ENCODE results near the gene DCPS. TPM values are rescaled to one million over a fixed set of nuclear protein-coding genes. Genes with fewer than 3 reads are reported as not detected.
"Not testable (repeated sequence)": the region's sequence is repeated elsewhere in the genome, so short reads cannot be mapped to it uniquely, and the experiment has no call there.

DCPS gene
- total RNA-seq, 2 experiments from 2014 or later = 40.6 to 41.9 TPM

DNA sequence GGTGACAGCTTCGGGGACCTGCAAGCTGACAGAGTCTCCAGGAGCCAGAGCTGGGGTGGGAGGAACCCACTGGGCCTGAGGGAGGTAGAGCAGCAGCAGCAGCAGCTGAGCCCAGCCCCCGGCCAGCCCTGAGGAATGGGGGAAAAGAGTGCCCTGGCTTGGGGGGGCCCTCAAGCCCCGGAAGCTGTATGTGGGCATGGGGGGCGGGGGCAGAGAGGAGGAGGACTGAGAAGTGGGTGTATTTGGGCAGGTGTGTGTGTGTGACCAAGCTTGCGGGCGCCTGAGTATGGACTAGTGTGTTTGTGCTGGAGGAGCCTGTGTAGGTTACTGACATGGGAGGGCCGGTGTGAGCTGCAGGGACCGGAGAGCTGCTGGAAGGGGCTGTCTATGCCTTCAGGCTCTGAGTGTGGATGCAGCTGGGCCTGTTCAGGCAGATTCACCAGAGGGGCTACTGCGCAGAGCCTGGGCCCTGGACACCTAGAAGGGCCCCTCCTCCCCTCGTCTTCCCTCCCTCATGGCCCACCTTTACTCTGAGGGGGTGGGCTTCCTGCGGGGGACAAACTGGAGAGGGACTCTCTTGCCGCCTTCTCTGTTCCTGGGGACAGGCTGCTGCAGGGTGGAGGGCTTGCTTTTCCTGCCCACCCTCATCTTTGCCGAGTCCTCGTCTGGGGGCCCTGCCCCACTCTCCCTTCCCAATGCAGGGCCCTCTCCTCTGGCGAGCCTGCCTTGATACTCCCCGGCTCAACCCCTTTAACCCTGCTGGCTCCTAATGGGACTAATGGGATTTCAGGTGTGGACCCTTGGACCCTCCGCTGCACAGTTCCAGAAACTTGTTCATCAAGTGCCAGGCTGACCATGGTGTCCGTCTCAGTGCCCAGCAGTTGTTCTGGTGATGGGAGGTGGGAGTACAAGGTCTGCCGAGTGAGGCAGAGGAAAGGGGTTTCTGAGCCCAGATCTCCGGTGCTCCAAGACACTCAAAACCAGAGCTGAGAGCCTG, 79.8 kb downstream of the DCPS start:
- Mint-ChIP-seq H3K4me1 (no peaks in the 10 kb centered on the region), H3K27me3 (no peaks in the 10 kb centered on the region), H3K36me3 (no peaks in the 10 kb centered on the region), H3K9me3 (ENCODE audit: low read depth) (no peaks in the 10 kb centered on the region), H3K4me3 (no peak overlapping the region), H3K27ac (no peak overlapping the region)
- no peak for ATAC-seq
- CTCF ChIA-PET = no interaction called here
- DNase-seq = no peak

DNA sequence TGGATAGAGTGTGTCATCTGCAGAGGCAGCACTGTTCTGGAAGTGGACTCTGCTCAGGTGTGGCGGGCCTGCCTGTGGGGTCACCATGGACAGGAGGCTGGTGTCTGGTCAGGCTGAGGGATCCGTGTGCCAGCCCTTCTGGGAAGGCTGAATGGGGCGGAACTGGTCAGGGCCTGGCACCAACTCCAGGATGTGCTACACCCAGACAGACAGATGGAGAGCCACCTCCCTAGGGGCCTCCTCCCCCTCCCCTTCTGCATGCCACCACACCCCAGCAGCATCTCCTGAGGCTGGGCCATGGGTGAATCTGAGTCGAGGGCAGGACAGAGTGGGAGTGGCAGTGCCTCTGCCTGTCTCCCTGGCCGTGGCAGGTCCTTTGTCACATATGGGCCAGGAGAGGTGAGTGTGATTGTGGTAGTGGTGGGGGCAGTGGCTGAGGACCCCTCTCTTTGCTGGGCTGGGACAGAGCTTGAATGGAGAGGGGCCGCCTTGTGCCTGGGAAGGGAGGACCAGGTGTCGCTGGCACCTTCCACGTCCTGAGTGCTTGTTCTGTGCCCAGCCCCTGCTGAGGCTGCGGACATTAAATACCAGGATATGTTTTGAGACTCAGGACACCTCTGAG, 80.7 kb downstream of the DCPS start:
- H3K27me3 Mint-ChIP-seq = no peaks in the 10 kb centered on the region
- H3K4me1 Mint-ChIP-seq = no peaks in the 10 kb centered on the region
- no peak for DNase-seq
- H3K27ac Mint-ChIP-seq = no peak overlapping the region
- no peak overlapping the region for H3K4me3 Mint-ChIP-seq
- no peaks in the 10 kb centered on the region for H3K9me3 Mint-ChIP-seq (ENCODE audit: low read depth)
- CTCF ChIA-PET = no interaction called here
- no peaks in the 10 kb centered on the region for H3K36me3 Mint-ChIP-seq
- no peak for ATAC-seq

DNA sequence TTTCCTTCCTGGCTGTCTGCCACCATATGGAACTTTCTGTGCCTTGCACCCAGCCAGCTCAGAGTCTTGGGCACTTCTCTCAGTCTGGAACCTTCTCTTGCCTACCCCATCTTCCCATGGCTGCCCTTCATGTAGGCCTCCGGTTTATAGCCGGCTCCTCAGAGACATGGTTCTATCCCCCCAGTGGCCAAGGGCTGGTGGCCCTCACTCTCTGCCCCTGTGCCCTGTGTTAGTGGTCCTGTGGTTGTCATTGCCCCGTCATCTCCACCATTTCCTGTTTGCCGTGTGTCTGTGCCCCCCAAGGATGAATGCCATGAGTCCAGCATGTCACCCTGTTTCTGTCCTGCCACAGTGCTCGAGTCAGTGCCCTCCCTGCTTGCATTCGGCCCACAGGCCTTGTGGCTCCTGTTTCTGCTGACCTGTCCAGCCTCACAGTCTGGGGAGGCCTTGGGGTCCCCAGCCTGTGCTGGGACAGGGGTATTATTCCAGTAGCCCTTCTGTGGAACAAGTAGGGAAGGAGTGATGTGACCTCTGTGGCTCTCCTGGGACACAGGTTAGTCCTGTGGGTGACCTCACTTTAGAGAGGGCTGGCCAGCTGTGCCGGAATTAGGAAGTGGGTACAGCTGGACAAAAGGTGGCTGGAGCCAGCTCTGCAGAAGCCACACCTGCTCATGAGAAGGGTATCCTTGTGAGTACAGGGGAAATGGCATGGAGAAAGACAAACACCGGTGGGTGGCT, 82.3 kb downstream of the DCPS start:
- Mint-ChIP-seq H3K27ac (no peak overlapping the region), H3K4me3 (no peak overlapping the region), H3K9me3 (ENCODE audit: low read depth) (no peaks in the 10 kb centered on the region), H3K36me3 (no peaks in the 10 kb centered on the region), H3K27me3 (no peaks in the 10 kb centered on the region), H3K4me1 (no peaks in the 10 kb centered on the region)
- DNase-seq = no peak
- no peak for ATAC-seq
- CTCF ChIA-PET = no interaction called here

DNA sequence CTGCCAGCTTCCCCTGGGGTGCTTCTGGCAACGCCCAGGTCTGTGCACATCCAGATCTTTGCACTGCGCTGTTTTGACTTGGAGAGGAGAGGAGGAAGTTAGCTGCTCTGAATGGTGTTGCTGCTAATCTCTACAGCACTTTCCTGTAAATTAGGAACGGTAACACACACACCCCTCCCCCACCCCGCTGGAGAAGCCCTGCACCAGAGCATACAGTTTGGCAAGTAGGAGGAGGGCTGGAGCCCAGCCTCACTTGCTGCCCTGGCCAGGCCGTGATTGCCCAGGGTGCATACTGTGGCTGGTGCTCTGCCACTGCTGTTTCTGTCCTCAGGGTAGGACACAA, 82.8 kb downstream of the DCPS start:
- H3K4me3 Mint-ChIP-seq; DNase-seq; ATAC-seq; H3K36me3 Mint-ChIP-seq; H3K9me3 Mint-ChIP-seq (ENCODE audit: low read depth); H3K27ac Mint-ChIP-seq; H3K27me3 Mint-ChIP-seq; CTCF ChIA-PET; H3K4me1 Mint-ChIP-seq: not testable (repeated sequence)

DNA sequence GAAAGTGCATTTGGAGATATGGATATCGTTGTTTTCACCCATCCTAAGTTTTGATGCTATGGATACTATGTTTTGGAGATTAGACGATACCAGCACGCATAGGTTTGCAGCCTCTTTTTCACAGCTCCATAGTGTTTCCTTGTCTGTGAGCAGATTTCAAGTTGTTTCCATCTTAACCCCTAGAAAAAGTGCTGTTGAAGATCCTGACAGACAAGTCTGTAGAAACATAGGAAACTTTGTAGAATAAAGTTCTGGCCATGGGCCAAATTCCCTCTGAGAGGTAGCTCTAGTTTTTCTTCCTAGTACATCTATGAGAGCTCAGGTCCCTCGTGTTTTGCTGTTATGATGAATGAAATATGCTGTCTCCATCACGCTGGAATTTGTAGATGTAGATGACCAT, 84.0 kb downstream of the DCPS start:
- ATAC-seq (no peak), DNase-seq (no peak)
- H3K9me3 Mint-ChIP-seq (ENCODE audit: low read depth) = no peaks in the 10 kb centered on the region
- CTCF ChIA-PET = no interaction called here
- H3K27ac Mint-ChIP-seq = no peak overlapping the region
- H3K27me3 Mint-ChIP-seq = no peaks in the 10 kb centered on the region
- H3K4me3 Mint-ChIP-seq = no peak overlapping the region
- H3K36me3 Mint-ChIP-seq = no peaks in the 10 kb centered on the region
- H3K4me1 Mint-ChIP-seq = peaks cover 4% of the 10 kb centered on the region

DNA sequence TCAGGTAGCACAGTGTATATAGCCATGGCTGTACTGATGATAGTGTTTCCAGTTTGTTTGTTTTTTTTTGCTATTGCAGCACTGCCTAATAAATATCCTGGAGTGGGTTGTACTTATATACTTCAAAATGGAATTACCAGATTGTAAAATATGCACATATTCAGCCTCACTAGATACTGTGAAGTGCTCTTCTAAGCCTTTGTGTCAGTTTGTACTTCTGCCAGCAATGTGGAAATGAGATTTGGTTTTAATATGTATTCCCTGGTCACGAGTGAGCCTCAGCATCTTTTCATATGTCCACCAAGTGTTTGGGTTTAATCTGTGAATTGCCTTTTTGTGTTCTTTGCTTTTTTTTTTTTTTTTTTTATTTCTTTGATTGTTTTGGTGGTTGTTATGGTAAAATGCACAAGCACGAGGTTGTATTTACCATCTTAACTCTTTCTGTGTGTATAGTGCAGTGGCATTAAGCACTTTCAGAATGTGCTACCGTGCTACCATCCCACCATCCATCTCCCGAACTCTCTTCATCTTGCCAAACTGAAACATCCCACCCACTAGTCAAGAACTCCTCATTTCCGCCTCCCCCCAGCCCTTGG, 86.5 kb downstream of the DCPS start:
- H3K4me3 Mint-ChIP-seq = no peak overlapping the region
- H3K27me3 Mint-ChIP-seq = no peaks in the 10 kb centered on the region
- CTCF ChIA-PET = no interaction called here
- ATAC-seq (no peak), DNase-seq (no peak)
- no peak overlapping the region for H3K27ac Mint-ChIP-seq
- peaks cover 4% of the 10 kb centered on the region for H3K4me1 Mint-ChIP-seq
- no peaks in the 10 kb centered on the region for H3K9me3 Mint-ChIP-seq (ENCODE audit: low read depth)
- no peaks in the 10 kb centered on the region for H3K36me3 Mint-ChIP-seq

DNA sequence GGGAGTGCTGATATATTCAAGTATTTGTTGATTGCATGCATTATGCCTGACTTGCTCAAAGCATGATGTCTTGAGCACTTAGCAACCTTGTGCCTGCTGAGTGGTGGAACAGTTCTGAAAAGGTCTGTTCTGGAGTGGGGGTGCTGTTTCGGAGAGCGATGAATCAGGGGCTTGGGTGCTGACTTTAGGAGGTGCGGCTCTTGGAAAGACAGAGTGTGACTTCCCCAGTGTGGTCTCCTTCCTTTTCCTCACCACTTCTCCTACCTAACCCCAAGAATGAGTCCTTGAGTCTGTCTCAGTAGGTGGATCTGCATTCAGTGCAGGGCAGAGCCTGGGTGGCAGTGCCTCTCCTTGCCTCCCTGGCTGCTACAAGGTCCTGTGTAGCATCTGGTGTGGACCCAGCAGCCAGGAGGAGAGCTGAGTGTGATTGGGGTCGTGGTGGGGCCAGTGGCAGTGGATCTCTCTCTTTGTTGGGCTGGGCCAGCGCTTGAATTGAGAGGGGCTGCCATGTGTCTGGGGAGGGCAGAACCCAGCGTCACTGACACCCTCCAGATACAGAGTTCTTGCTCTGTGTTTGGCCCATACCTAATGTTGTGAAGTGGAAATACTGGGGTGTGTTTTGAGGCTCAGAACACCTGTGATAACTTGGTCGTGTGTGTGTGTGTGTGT, 87.6 kb downstream of the DCPS start:
- peaks cover 4% of the 10 kb centered on the region for H3K4me1 Mint-ChIP-seq
- H3K9me3 Mint-ChIP-seq (ENCODE audit: low read depth) = no peaks in the 10 kb centered on the region
- H3K36me3 Mint-ChIP-seq = no peaks in the 10 kb centered on the region
- H3K27me3 Mint-ChIP-seq = no peaks in the 10 kb centered on the region
- H3K4me3 Mint-ChIP-seq = no peak overlapping the region
- no peak overlapping the region for H3K27ac Mint-ChIP-seq
- DNase-seq (no peak), ATAC-seq (no peak)
- CTCF ChIA-PET = no interaction called here

DNA sequence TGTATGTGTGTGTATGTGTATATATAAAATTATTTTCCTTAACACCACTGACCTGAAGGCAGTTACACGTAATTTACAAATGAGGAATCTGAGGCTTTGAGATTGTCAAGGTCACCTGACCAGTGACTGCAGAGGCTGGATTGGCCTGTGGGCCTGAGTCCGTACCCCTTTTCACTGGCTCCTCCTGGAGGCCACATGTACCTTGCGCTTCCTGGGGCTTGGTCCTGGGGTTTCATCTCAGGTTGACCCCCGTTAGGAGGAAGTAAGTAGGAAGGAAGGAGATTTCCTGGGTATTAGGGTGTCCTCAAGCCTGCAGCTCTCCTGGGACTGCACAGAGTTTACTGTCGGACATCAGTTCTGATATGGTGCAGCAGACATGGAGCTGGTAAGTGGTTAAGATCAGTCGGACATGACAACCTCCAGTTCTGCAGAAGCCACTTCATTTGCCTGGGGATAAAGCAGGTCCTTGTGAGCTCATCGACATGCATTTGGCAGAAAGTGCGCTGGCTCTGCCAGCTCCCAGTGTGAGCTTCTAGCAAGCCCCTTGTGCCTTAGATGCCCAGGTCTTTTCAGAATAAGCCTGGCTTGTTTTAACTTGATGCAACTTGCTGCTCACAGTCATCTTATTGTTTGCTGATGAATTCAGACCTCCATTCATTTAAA, 88.2 kb downstream of the DCPS start:
- Mint-ChIP-seq H3K27me3 (no peaks in the 10 kb centered on the region), H3K4me1 (peaks cover 4% of the 10 kb centered on the region), H3K36me3 (no peaks in the 10 kb centered on the region), H3K27ac (no peak overlapping the region), H3K9me3 (ENCODE audit: low read depth) (no peaks in the 10 kb centered on the region), H3K4me3 (no peak overlapping the region)
- DNase-seq = no peak
- ATAC-seq = no peak
- CTCF ChIA-PET = interaction anchor here (1.4 kb wide), 1 partner anchor 73 kb away, joined by 3 read pairs; no protein-coding TSS in a partner anchor

DNA sequence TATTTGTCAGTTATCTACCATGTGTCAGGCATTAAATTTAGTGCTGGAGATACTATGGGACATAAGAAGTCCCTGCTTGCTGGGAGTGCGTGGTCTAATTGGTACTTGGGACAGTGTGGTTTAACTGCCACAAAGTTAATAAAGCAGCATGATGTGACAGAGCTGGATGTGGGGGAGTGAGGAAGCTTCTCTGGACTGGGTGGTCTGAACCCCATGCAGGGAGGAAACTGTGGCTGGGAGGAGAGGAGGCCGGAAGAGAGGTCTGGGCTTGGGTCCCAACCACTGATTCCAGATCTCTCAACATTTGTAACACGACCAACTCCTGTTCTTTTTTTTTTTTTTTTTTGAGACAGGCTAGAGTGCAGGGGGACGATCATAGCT, 88.8 kb downstream of the DCPS start:
- CTCF ChIA-PET = interaction anchor here (1.4 kb wide), 1 partner anchor 73 kb away, joined by 3 read pairs; no protein-coding TSS in a partner anchor
- H3K9me3 Mint-ChIP-seq (ENCODE audit: low read depth) = no peaks in the 10 kb centered on the region
- H3K4me3 Mint-ChIP-seq = no peak overlapping the region
- ATAC-seq (no peak), DNase-seq (no peak)
- peaks cover 4% of the 10 kb centered on the region for H3K4me1 Mint-ChIP-seq
- no peaks in the 10 kb centered on the region for H3K27me3 Mint-ChIP-seq
- H3K36me3 Mint-ChIP-seq = no peaks in the 10 kb centered on the region
- H3K27ac Mint-ChIP-seq = no peak overlapping the region

DNA sequence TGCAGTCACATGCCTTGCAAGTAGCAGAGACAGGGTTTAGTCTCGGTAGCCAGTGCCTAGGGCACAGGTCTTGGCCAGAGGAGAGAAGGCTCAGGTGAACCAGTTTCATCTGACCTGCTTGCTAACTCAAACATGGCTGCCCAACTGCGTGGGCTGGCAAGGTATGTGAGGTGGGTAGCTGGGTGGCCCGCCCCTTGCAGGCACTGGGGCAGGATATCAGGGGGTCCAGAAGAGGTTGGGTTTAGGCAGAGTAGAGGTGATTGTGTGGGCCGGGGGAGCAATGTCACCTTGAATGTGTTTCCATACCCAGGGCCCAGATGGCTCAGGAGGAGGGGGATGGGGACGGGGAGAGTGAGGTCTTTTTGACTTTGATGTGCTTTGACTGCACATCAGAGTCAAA, 89.3 kb downstream of the DCPS start:
- Mint-ChIP-seq H3K36me3 (no peaks in the 10 kb centered on the region), H3K4me1 (peaks cover 4% of the 10 kb centered on the region), H3K9me3 (ENCODE audit: low read depth) (no peaks in the 10 kb centered on the region), H3K4me3 (no peak overlapping the region), H3K27me3 (no peaks in the 10 kb centered on the region), H3K27ac (no peak overlapping the region)
- no peak for DNase-seq
- no peak for ATAC-seq
- CTCF ChIA-PET = interaction anchor here (1.4 kb wide), 1 partner anchor 74 kb away, joined by 3 read pairs; no protein-coding TSS in a partner anchor

DNA sequence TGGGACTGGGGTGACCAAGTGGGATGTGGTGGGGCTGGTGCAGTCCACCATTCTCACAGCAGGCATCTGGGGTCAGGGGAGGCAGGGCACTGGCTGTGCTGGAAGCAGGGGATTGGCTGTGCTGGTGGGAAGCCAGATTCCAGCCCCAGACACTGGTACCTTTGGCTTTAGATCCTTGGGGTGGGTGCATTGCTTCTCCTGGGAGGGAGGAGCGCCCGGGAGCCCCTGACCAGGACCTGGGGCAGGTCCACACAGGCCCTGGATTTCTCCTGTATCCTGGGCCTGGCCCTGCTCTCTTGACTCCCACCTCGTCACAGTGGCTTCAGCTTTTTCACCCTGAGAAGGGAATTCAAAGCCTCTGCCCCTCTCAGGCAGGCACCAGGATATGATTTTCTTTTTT, 90.2 kb downstream of the DCPS start:
- Mint-ChIP-seq H3K4me1 (peaks cover 4% of the 10 kb centered on the region), H3K9me3 (ENCODE audit: low read depth) (no peaks in the 10 kb centered on the region), H3K36me3 (no peaks in the 10 kb centered on the region), H3K27ac (no peak overlapping the region), H3K27me3 (no peaks in the 10 kb centered on the region), H3K4me3 (no peak overlapping the region)
- DNase-seq = no peak
- ATAC-seq = no peak
- CTCF ChIA-PET = no interaction called here

DNA sequence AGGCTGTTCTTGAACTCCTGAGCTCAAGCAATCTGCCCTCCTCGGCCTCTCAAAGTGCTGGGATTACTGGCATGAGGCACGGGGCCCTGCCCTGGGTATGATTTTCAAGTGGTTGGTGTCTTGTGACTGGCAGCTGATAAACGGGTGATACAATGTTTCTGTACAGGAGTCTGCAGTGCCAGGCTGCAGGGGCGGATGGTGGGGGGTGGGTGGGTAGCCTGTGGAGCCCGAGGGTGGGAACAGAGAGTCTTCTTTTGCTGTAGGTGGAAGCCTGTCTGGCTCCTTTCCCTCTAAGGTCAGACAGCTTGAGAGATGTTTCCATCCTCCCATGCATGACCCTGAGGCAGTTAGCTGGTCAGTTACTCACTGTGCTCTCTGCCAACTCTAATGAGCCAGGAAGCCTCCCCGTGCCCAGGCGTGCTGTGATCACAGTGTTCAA, 90.8 kb downstream of the DCPS start:
- not testable (repeated sequence) for H3K9me3 Mint-ChIP-seq (ENCODE audit: low read depth); DNase-seq

More for the DNA sequence above, 90.8 kb downstream of the DCPS start:
- H3K36me3 Mint-ChIP-seq, CTCF ChIA-PET, ATAC-seq, H3K27me3 Mint-ChIP-seq, H3K4me1 Mint-ChIP-seq, H3K27ac Mint-ChIP-seq, H3K4me3 Mint-ChIP-seq: not testable (repeated sequence)
